ENCODE results near the gene RFX7.
A peak's percentile ranks its signal among the peaks of the same experiment; 100 is the strongest.
"Not testable (repeated sequence)": the region's sequence is repeated elsewhere in the genome, so short reads cannot be mapped to it uniquely, and the experiment has no call there.

RFX7 gene

DNA sequence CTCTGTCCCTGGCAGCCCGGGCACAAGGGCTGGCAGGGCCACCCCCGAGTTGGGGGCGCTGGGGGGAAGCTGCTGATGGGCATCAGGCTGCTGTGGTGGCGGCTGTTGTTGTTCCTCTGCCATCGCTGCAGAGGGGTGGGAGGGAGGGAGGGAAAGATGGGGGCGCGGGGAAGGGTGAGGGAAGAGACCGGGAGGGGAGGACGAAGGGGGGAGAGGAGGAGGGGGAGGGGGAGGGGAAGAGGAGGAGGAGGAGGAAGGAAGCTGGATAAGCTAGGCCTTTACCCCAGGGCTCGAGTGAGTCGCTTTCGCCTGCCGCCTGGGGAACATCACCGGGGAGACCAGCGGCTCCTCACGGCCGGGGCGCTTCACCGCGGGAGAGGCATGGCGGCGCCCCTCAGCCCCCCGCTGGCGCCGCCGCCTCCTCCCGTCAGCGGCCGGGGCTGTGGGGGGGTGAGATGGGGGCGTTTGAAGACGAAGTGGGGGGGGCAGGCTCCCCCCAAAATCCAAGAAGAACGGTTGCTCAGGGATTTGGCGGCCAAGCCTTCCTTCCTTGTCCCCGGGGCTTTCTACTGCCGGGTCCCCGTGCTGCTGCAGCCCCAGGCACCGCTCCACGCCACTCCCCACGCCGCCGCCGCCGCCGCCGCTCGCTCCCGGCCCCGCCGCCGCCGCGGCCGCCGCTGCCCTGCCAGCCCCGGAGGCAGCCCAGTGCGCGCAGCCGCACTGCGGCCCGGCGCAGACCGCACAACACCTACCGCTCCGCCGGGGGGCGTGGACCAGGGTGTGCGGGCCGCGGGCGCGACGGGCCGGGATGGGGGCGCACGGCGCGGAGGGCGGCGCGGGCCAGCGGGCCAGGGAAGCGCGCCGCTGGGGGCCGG, at the start of gene RFX7:
Gene RFX7 (minus strand): TSS at position 717 of the 875 bp plus-strand sequence. CDS start 594 bp downstream, at position 123.
- DNase-seq: peak; percentile 23 to 35

DNA sequence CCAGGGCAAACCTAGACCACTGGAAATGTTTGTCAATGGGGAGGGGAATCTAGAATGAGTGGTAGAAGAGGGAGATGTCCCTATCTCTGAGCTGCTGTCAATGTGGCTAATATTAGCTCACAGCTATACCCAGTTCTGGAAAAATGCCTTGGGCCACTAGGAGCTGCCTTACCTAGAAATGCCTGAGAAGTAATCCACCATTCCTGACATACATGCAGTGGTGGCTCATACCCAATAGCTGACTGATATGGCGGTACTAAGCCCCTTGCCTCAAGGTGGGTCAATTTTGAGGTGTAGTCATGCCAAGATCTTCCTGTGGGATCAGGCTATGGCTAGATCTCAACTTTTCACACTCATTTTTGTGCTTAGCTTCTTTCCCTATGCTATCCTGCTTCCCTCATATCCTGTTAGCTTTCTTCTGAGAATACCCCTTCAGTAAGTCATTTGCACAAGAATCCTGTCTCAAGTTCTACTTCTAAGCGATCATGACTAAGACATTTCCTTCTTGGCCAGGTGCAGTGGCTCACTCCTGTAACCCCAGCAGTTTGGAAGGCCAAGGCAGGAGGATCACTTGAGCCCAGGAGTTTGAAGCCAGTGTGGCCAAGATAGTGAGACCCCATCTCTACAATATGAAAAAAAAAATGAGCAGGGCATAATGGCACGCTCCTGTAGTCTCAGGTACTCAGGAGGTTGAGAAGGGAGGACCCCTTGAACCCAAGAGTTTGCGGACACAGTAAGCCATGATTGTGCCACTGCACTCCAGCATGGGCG, 49.1 kb upstream of the RFX7 start:
- no peak for DNase-seq

DNA sequence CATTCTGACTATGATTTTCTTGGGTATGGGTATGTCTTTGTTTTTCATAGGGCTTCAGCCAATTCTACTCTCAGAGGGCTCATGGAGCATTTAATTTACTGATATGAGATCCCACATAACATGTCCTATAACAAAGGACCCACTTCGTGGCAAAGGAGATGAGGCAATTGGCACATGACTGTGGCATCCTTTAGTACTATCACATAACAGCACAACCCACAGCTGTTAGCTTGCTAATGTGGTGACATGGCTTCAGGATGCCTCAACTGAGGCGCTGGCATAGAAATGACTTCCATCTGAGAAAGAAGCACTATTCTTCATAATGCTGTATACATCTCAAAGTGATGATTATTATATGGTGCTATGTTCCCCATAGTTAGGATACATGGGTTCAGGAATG, 48.1 kb upstream of the RFX7 start:
- DNase-seq: no peak

DNA sequence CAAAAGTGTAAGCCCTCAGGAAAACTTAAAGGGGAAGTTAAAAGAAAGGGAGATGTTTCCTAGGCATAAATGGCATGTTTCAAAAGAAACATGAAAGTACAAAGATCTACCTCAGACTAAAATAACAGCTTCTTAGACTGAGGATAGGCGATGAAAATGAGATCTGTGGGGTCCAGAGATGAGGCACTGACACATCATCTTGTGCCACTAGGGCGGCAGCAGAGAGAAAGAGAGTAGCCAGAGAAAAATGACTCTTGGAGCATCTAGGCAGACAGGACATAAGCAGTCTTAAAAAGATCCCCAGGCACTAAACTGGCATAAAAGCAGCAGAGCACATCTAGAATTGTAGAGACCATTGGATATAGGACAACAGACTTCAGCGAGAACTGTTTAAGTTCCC, 42.5 kb upstream of the RFX7 start:
- no peak for DNase-seq

DNA sequence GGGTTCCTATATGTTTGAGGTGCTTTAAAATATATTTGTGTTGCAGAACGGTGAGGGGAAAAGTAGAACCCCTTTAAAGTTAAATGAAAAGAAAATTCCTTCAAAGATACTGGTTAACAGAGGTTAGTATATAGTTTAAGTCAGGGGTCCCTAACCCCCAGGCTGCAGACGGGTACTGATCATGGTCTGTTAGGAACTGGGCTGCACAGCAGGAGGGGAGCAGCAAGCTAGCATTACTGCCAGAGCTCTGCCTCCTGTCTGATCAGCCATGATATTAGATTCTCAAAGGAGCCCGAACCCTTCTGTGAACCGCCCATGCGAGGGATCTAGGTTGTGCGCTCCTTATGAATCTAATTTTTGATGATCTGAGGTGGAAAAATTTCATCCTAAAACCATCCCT, 37.5 kb upstream of the RFX7 start:
- DNase-seq: no peak

DNA sequence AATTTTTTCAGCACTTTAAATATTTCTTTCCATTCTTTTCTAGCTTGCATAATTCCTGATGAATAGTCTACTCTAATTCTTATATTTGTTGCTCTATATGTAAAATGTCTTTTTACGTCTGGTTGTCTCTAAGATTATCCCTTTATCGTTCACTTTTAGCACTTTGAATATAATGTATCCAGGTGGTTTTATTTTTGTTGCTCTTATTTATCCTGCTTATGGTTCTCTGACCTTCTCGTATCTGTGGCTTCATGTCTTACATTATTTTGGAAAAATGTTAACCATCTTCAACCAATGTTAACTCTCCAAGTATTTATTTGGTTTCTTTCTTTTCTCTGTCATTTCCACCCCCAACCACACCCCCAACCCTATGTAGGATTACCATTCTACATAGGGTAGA, 30.0 kb upstream of the RFX7 start:
- DNase-seq: no peak

DNA sequence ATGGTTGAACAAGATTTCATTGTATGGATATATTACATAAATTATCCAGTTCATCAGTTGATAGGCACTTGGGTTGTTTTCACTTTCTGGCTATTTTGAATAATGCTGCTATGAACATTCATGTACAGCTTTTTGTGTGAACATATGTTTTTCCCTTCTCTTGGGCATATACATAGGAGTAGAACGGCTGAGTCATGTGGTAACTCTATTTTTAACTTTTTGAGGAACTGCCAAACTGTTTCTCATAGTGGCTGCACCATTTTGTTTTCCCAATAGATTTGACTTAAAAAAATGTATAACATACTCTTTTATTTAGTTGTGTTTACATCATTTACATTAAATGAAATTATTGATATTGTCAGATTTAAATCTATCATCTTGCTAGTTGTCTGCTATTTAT, 28.8 kb upstream of the RFX7 start:
- no peak for DNase-seq

DNA sequence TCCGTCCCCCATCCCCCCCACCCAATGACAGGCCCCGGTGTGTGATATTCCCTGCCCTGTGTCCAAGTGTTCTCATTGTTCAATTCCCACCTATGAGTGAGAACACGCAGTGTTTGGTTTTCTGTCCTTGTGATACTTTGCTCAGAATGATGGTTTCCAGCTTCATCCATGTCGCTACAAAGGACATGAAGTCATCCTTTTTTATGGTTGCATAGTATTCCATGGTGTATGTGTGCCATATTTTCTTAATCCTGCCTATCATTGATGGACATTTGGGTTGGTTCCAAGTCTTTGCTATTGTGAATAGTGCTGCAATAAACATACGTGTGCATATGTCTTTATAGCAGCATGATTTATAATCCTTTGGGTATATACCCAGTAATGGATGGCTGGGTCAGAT, 22.8 kb upstream of the RFX7 start:
- not testable (repeated sequence) for DNase-seq

DNA sequence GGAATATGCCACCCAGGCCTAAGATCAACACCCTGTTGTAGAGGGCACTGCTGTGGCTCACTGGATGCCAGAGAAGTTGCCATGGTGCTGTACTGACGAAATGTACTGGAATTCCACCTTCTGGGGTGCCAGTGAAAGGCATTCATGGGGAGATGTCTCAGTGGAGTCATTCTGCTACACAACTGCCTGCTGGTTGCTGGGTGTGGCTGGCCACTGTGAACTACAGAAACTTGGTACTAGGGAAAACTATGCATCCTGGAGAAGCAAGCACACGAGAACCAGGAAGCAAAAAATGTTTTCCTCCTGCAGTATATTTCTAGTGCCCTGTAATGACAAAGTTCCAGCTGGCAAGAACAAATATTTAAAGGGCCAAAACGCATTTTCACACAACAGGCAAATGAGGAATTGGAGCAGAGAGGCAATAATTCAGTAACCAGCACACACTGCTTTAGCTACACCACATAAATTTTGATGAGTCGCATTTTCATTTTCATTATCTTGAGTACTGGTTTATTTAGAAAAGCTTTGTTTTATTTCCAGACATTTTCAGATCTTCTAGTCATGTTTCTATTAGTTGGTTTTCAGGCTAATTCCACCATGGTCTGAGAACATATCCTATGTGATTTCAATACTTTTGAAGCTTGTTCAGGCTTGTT, 18.3 kb upstream of the RFX7 start:
- DNase-seq: no peak

DNA sequence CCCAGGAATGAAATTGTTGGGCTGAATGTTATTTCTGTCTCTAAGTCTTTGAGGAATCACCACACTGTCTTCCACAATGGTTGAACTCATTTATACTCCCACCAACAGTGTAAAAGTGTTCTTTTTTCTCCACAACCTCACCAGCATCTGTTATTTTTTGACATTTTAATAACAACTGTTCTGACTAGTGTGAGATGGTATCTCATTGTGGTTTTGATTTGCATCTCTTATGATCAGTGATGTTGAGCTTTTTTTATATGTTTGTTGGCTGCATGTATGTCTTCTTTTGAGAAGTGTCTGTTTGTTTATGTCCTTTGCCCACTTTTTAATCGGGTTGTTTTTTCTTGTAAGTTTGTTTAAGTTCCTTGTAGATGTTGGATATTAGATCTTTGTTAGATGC, 13.6 kb upstream of the RFX7 start:
- DNase-seq: not testable (repeated sequence)

DNA sequence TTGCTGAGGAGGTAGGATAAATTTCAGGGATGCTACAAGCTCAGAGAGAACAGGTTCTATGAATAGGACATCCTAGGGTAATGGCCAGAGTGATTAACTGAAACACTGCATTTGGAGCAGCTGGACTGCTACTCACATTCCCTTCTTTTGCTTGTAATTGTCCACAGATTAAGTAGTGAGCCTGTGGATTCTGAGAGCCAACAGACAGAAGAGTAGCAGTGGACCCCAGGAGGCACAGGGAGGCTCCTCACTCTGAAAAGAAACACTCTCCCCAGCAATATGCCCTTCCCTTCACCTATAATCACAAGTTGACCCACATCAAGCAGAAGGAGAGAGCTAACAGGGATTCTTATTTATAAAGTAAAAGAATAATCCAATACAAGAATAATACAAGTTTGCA, 10.6 kb upstream of the RFX7 start:
- no peak for DNase-seq

DNA sequence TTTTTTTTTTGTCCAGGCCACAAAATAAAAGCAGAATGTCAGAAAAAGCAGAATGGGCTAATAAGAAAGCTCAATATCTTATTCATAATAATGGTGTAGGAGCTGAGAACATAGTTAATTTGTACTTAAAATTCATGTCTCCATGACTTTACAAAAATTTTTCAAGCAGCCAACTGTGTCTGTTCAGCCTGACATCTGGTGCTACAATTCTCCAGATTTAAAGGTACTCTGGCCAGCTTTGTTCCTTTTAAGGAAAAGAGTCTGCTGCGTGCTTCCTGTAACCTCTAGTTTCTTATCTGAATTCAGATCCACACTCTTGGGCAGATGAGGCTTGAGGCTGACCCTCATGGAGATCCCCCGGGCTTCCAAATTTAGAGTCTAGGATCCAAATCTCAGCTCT, 8.7 kb upstream of the RFX7 start:
- DNase-seq: no peak

DNA sequence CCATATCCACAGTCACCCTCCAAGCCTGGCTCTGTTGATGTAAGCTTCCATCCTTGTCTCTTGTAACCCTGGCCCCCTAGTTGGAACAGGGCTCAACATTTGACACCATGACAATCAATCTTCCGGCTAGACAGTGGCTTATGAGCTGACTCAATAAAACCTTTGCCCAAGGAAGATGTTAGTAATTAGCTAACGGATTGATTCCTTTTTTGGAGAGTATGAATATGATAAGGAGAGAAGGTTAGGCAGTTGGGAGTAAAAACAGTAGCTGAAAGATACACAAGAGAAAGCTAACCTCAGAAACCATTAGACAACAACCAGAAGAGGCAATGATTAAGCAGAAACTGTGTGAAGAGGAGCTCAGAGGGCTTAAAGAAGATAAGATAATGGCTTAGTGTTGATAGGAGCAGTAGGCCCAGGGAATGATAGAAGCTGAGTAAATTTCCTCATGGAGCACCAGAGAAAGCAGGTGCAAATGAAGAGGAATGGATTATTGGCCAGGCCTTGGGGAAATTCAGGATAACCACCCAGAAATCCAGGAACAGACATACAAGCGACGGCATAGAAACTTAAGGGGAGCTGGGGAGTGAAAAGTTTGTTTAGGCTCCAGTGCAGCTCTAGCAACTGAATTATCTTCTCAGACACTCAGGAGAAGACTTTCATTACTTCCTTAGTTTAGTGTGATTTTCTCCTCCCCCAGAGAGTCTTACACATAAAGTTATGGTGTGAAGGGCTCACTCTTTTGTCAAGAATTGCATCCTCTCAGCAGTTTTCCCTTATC, 7.8 kb upstream of the RFX7 start:
- no peak for DNase-seq

DNA sequence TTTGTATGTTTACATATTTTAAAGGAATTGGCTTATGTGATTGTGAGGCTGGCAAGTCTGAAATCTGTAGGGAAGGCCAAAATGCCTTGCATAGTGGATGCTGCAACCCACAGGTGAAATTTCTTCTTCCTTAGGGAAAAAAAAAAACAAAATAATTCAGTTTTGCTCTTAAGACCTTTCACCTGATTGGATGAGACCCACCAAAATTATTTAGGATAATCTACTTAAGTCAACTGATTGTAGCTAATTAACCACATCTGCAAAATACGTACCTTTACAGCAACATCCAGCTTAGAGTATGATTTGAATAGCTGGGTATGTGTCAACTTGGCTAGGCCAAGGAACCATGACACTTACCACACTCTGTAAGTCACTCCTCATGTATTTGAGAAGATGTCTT, 6.9 kb upstream of the RFX7 start:
- no peak for DNase-seq

DNA sequence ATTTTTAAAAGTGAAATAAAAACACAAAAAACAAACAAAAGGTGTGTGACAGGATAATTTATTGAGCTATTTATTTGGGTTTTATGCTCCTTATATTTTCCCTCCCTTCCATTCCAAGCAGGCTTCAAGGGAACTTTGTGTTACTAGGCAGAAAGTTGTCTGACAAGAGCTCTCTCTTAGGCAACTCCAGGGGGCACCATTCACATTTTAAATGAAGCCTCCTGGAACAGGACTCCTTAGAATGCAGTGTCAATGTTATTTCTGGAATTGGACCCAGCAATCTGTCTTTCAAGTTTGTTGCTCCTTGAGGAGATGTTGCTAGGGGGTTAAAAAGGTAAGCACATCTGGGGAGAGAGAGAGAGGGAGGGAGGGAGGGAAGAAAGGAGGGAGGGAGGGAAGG, 5.4 kb upstream of the RFX7 start:
- peak; percentile 68 to 70 for DNase-seq

DNA sequence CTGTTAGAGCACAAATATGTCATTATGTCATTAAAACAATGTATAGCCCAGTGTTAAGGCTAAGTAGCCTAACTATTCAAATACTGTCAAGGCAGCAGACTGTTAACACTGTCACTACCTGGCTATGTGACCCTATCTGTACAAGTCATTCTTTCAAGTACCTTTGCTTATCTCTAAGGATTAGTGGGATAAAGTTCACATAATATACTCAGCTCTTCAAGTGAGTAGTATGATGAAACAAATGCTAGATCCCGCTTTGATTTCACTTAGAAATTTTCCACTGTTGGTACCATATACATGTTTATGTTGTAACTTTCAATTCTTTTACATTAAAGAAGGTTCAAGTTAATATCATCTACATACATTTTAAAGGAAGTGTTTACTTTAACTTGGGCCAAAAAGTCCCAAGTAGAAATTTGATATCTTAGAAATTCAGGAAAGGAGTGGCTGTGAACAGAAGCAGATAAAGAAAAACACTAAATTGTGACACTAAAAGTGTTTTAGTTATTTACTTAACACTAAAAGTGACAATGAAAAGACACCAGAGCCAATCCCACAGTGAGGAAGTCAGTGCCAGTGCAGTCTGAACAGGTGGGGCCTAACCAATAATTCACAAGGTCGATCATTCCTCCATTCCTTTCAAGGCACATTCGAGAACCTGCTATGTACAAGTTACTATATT, 4.8 kb upstream of the RFX7 start:
- DNase-seq: no peak

DNA sequence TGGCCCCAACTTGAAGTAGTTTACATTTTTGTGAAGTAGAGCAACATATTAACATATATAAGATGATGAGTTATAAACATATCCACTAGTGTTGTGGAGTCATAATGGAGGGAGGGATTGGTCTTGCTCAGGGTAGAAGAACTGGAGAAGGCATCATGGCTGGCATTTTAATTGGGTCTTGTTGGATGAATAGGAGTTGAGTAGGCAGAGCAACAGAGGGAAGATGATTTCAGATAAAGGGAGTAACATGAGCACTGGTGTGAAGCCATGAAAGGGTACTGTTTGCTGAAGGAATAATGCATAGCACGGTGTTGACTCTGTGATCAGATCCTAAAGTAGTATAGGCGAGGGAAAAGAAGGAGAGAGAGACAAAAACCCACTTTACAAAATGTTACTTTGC, 3.6 kb upstream of the RFX7 start:
- DNase-seq: no peak

DNA sequence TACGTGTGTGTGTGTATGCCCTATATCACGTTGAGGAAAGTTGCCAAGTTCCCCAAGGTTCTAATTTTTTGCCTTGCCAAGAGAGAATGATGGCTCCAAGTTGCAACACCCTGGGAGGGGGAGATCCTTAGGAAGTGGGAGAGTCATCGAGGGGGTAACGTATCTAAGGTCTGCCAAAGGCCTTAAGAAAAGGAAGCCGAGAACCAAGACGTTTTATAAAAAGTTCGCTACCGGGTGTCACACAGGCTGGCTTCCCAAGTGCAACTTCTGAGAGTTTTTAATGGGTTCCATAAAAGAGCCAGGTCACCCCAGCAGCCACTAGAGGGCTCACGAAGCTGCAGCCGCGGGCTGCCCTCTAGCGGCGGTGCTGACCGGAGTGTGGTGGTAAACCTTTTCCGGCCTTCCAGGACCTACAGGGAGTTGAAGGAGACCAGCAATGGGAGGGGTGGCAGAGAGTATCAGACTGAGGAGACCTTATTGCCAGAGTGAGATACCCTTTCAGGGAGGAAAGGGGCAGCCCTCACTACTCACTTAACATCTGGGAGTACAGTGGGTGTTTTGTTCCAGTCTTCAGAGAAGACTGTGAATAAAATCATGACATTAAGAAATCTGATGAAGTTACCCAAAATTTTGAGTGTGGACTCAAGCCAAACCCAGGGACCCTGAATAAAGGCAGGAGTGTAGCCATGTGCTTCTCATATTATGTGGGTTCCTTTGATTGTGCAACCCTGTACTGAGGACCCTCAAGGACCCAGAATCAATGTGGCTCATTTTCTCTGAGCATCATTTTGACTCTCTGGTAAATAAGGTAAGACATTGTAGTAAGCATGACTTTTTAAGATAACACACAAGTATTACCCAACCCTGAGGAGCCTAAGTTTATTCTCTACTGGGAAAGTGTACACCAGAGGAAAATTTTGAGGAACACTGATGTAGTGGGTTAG, 2.5 kb upstream of the RFX7 start:
- DNase-seq: peak; percentile 92 to 95

DNA sequence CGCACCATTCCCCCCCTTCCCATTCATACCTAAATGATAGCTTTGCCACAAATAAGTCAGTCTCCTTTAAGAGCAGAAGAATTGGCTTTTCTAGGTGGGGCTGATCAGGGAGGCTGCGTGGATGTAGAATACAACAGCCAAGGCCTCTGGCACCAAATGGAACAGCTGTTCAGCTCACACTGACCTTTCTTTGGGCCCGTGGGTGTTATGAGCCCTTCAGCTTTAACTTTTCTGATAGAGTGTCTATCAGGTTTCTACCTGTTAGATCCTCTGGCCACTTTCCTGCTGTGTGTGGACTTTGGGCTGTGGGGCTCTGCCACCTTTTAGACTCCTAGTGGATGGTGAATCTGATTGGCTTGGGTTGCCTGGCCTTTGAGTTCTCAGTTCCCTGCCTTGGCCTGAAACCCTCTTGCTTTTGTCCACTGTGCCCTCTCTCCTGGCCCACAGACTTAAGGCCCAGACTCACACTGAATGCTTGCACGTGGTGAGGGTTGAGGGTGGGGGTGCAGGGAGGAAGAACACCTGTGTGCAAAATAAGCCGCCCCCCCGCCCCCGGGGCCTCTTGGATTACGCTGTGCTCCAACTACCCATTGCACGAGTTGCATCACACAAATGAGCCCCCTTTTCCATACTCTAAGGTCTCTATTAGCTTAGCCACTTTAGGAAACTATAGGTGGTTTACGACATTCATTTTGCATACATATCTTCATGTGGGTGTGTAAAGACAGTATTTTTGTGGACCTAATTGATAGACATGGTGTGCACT, 1.3 kb upstream of the RFX7 start:
- no peak for DNase-seq

Measured in AML-193 (cell line).